Stimulated activated CD8-positive, alpha-beta memory T cell treated with anti-CD3 and anti-CD28 coated beads, Interleukin-7, amount 100 ng/mL, for 4 hours (primary cell): ENCODE results near the gene KDM7A.

Source experiments
- DNase-seq, 2 donors: peaks; one replicate each; pipeline ENCODE4 v3.0.0-alpha.2; 2020; ENCODE audit warnings: low read depth in 2 of 2

Gene KDM7A

GRCh38 chr7:140084972-140085371 lies 91.8 kb downstream of the KDM7A start:
- peak in 1 of 2 donors; percentile 33 for DNase-seq

GRCh38 chr7:140084142-140084655 lies 92.6 kb downstream of the KDM7A start:
- DNase-seq: no peak

GRCh38 chr7:140082770-140083169 lies 94.0 kb downstream of the KDM7A start:
- no peak for DNase-seq

GRCh38 chr7:140081774-140082425 lies 94.9 kb downstream of the KDM7A start:
- no peak for DNase-seq

GRCh38 chr7:140080919-140081318 lies 95.9 kb downstream of the KDM7A start:
- no peak for DNase-seq

GRCh38 chr7:140079121-140079536 lies 97.7 kb downstream of the KDM7A start:
- no peak for DNase-seq

- no peak for DNase-seq
These were observed 98.4 kb downstream of the KDM7A start for GRCh38 chr7:140078392-140078791.

- no peak for DNase-seq
These were observed 102.0 kb downstream of the KDM7A start for GRCh38 chr7:140074780-140075179.

GRCh38 chr7:140070546-140070945 lies 106.2 kb downstream of the KDM7A start:
- no peak for DNase-seq

GRCh38 chr7:140069298-140069949 lies 107.4 kb downstream of the KDM7A start:
- no peak for DNase-seq

GRCh38 chr7:140068033-140068432 lies 108.8 kb downstream of the KDM7A start:
- no peak for DNase-seq

GRCh38 chr7:140067052-140067451 lies 109.7 kb downstream of the KDM7A start:
- DNase-seq: no peak

GRCh38 chr7:140062528-140063299 lies 114.1 kb downstream of the KDM7A start, which contains the start of gene PARP12:
PARP12 (minus strand) TSS chr7:140062951; CDS start chr7:140062847, 104 bp downstream.
- peak; percentile 69 to 90 for DNase-seq

- peak; percentile 36 to 64 for DNase-seq
These were observed 114.7 kb downstream of the KDM7A start for GRCh38 chr7:140062118-140062527.

- DNase-seq: no peak
These were observed 115.2 kb downstream of the KDM7A start for GRCh38 chr7:140061607-140061930.

GRCh38 chr7:140060788-140061606 lies 115.8 kb downstream of the KDM7A start:
- DNase-seq: no peak

GRCh38 chr7:140060243-140060630 lies 116.5 kb downstream of the KDM7A start:
- DNase-seq: no peak

- DNase-seq: peak; percentile 20 to 47
These were observed 117.2 kb downstream of the KDM7A start for GRCh38 chr7:140059273-140060242.

GRCh38 chr7:140058517-140058916 lies 118.3 kb downstream of the KDM7A start:
- no peak for DNase-seq

GRCh38 chr7:140057143-140057535 lies 119.6 kb downstream of the KDM7A start:
- no peak for DNase-seq
